Keratinocyte (primary cell): ENCODE data around the gene SPATA20. TPM values are rescaled to one million over a fixed set of nuclear protein-coding genes. Genes with fewer than 3 reads are reported as not detected.

Experiments used
- DNase-seq: peaks from one replicate; pipeline ENCODE4 v3.0.0-alpha.2; 2011; ENCODE audit warnings: low read depth, missing footprints, low spot score
- FAIRE-seq: peaks from 2 replicates; lab custom pipeline; 2011; peaks lifted over from hg19 to GRCh38; lab: Jason Lieb, UNC
- H2AFZ ChIP-seq: 2 replicates; pipeline ENCODE4 v1.6.0; 2012; ENCODE audit warnings: low read length, control low read depth, inconsistent platforms; ENCODE audit not compliant: control insufficient read depth
- H3K27ac ChIP-seq: 2 replicates; pipeline ENCODE4 v1.5.1; 2011; ENCODE audit warnings: low read length; ENCODE audit not compliant: control insufficient read depth, insufficient read depth
- H3K27me3 ChIP-seq: 3 replicates; pipeline ENCODE4 v1.6.0; 2011; ENCODE audit warnings: low read length; ENCODE audit not compliant: control insufficient read depth, insufficient read depth; ENCODE audit errors: extremely low read depth
- H3K36me3 ChIP-seq, 2 experiments: 2 replicates in 1 of 2; 3 replicates in 1 of 2; pipeline ENCODE4 v1.5.1; 2011; ENCODE audit warnings: low read length in 2 of 2, mild to moderate bottlenecking in 1 of 2; ENCODE audit not compliant: control insufficient read depth in 2 of 2, insufficient read depth in 2 of 2; ENCODE audit errors: extremely low read depth in 1 of 2
- H3K4me1 ChIP-seq: 3 replicates; pipeline ENCODE4 v1.5.1; 2011; ENCODE audit warnings: low read length; ENCODE audit not compliant: control insufficient read depth, insufficient read depth; ENCODE audit errors: extremely low read depth
- H3K4me2 ChIP-seq: 3 replicates; pipeline ENCODE4 v1.6.0; 2011; ENCODE audit warnings: low read depth, low read length; ENCODE audit not compliant: control insufficient read depth, insufficient read depth; ENCODE audit errors: extremely low read depth
- H3K4me3 ChIP-seq, 3 experiments: fragments of 200-600 bp in 1 of 3; sonication (generic) in 1 of 3; 2 replicates in 2 of 3; 3 replicates in 1 of 3; pipeline ENCODE4 v1.5.1; 2011 to 2016; ENCODE audit warnings: low read length in 3 of 3, mild to moderate bottlenecking in 3 of 3, control low read depth in 2 of 3, inconsistent platforms in 1 of 3, low read depth in 1 of 3, mixed read lengths in 1 of 3, mixed run types in 1 of 3, moderate library complexity in 1 of 3; ENCODE audit not compliant: control insufficient read depth in 2 of 3, insufficient read depth in 2 of 3; ENCODE audit errors: extremely low read depth in 1 of 3
- H3K79me2 ChIP-seq: 2 replicates; pipeline ENCODE4 v1.6.0; 2012; ENCODE audit warnings: low read length; ENCODE audit not compliant: control insufficient read depth, insufficient read depth
- H3K9ac ChIP-seq: 3 replicates; pipeline ENCODE4 v1.6.0; 2011; ENCODE audit warnings: low read length; ENCODE audit not compliant: control insufficient read depth, insufficient read depth; ENCODE audit errors: extremely low read depth
- H3K9me1 ChIP-seq: 3 replicates; pipeline ENCODE4 v1.6.0; 2011; ENCODE audit warnings: low read length; ENCODE audit not compliant: control insufficient read depth, insufficient read depth; ENCODE audit errors: extremely low read depth
- H3K9me3 ChIP-seq: 2 replicates; pipeline ENCODE4 v1.5.1; 2012; ENCODE audit warnings: low read depth, low read length; ENCODE audit not compliant: control insufficient read depth
- H4K20me1 ChIP-seq: 3 replicates; pipeline ENCODE4 v1.6.0; 2011; ENCODE audit warnings: low read length; ENCODE audit not compliant: control insufficient read depth, insufficient read depth; ENCODE audit errors: extremely low read depth
- EZH2 ChIP-seq: IDR thresholded peaks from one replicate; pipeline ENCODE4 v1.6.1; 2012; ENCODE audit warnings: inconsistent platforms, mild to moderate bottlenecking, low read length, moderate library complexity
- dilution Hi-C: fragments of 300-500 bp; cut with MboI; formaldehyde crosslinking; loops from one replicate; pipeline ENCODE4 v1.7.0; 2020; ENCODE audit warnings: low sequenced_read_pairs; ENCODE audit not compliant: extremely low pct_ligation_motif_present
- polyA plus RNA-seq, 5 experiments: library from polyadenylated mRNA; depleted of rRNA in 3 of 5; stranded (reverse) in 3 of 5; stranded (forward) in 1 of 5; unstranded in 1 of 5; fragments of >200 nt; gene quantifications; 1 replicate in 1 of 5; 2 replicates in 3 of 5; 3 replicates in 1 of 5; pipeline versions ENCODE4 v1.2.1 to v1.2.3, GENCODE V29; 2011 to 2012; ENCODE audit warnings: missing spikeins in 2 of 5, low read depth in 1 of 5, low replicate concordance in 1 of 5
- TF ChIP-seq, protein P1 (sequence below), 3 experiments: IDR thresholded peaks in 1 of 3; conservative IDR thresholded peaks in 1 of 3; optimal IDR thresholded peaks in 1 of 3; 2 replicates in 2 of 3; 3 replicates in 1 of 3; pipeline versions ENCODE3 to v1.5.1; 2011; ENCODE audit warnings: low read length in 3 of 3, mild to moderate bottlenecking in 3 of 3, moderate library complexity in 2 of 3, control low read depth in 1 of 3, inconsistent platforms in 1 of 3; ENCODE audit not compliant: insufficient read depth in 2 of 3; ENCODE audit errors: extremely low read depth in 1 of 3

The SPATA20 gene
- polyA plus RNA-seq, 1 donor (not counting 4 experiments of a cell fraction or from before 2014, with no cell fraction given) = 17.2 TPM

DNA sequence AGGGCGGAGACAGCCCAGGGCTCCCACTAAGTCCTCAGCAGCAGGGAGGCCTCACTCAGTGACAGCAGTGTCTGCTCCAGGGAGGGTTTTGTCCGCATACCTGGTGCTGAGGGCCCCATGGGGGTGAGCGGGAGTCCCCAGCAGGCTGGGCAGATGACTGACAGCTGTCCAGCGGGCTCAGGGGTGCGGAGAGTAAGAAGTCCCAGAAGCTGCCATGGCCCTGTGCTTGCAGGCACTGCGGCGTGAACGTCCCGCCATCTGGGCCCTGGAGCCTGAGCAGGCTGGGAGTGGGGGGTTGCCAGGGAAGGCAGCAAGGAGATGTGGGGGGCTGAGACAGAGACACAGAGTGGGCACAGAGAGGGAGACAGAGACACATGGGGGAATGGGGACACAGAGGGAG is 33.7 kb downstream of the SPATA20 start:
- Histone ChIP-seq H4K20me1 (no peaks in the 10 kb centered on the region), H3K4me3 (no peak overlapping the region), H2AFZ (no peak overlapping the region), H3K4me1 (peaks cover 4% of the 10 kb centered on the region), H3K9me3 (no peaks in the 10 kb centered on the region), H3K9ac (no peak overlapping the region), H3K27me3 (peaks cover 39% of the 10 kb centered on the region), H3K4me2 (no peak overlapping the region), H3K27ac (no peak overlapping the region), H3K36me3 (no peaks in the 10 kb centered on the region), H3K9me1 (no peaks in the 10 kb centered on the region), H3K79me2 (no peaks in the 10 kb centered on the region)
- TF ChIP-seq EZH2 = no peak
- TF ChIP-seq, protein P1, sequence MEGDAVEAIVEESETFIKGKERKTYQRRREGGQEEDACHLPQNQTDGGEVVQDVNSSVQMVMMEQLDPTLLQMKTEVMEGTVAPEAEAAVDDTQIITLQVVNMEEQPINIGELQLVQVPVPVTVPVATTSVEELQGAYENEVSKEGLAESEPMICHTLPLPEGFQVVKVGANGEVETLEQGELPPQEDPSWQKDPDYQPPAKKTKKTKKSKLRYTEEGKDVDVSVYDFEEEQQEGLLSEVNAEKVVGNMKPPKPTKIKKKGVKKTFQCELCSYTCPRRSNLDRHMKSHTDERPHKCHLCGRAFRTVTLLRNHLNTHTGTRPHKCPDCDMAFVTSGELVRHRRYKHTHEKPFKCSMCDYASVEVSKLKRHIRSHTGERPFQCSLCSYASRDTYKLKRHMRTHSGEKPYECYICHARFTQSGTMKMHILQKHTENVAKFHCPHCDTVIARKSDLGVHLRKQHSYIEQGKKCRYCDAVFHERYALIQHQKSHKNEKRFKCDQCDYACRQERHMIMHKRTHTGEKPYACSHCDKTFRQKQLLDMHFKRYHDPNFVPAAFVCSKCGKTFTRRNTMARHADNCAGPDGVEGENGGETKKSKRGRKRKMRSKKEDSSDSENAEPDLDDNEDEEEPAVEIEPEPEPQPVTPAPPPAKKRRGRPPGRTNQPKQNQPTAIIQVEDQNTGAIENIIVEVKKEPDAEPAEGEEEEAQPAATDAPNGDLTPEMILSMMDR (optimal IDR thresholded peaks at IDR 0.05 in 1 of 3, IDR thresholded peaks at IDR 0.05 in 1 of 3, conservative IDR thresholded peaks at IDR 0.05 in 1 of 3; ENCODE audit: extremely low read depth in 1 of 3, insufficient read depth in 2 of 3, low read length in 3 of 3) = no peak
- dilution Hi-C loops = no loop called here
- DNase-seq (no peak), FAIRE-seq (no peak)

DNA sequence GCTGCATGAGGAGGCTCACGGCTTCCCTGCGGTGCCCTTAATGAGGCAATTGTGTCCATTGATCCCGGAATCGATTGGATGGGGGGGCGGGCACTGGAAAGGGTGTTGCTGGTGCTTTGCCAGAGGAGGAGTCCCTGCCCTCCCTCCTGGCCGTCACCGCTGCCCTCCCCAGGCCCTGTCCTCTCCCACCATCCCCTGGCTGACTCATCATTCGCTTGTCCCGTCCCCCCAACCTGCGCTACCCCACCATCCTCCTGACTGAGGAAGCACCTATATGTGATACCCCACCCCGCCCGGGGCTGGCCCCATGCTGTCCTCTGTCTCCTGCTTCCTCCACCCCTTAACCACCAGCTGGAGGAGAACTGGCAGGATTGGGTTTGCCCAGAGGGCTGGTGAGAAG is 34.3 kb downstream of the SPATA20 start:
- H3K4me1 ChIP-seq = peaks cover 4% of the 10 kb centered on the region
- no peaks in the 10 kb centered on the region for H3K36me3 ChIP-seq
- no peak overlapping the region for H2AFZ ChIP-seq
- FAIRE-seq = no peak
- no peak for DNase-seq
- no peaks in the 10 kb centered on the region for H3K9me3 ChIP-seq
- no peak overlapping the region for H3K4me2 ChIP-seq
- H4K20me1 ChIP-seq = no peaks in the 10 kb centered on the region
- H3K79me2 ChIP-seq = no peaks in the 10 kb centered on the region
- H3K27ac ChIP-seq = no peak overlapping the region
- no peak overlapping the region for H3K9ac ChIP-seq
- TF ChIP-seq, protein P1 (optimal IDR thresholded peaks at IDR 0.05 in 1 of 3, IDR thresholded peaks at IDR 0.05 in 1 of 3, conservative IDR thresholded peaks at IDR 0.05 in 1 of 3; ENCODE audit: extremely low read depth in 1 of 3, insufficient read depth in 2 of 3, low read length in 3 of 3) = no peak
- no peak for TF ChIP-seq EZH2
- no peaks in the 10 kb centered on the region for H3K9me1 ChIP-seq
- dilution Hi-C loops = no loop called here
- no peak overlapping the region for H3K4me3 ChIP-seq
- H3K27me3 ChIP-seq = peaks cover 39% of the 10 kb centered on the region
